GM06990 (cell line): ENCODE results near the gene CCDC12.

Experiments
- DNase-seq: peaks from one replicate; pipeline ENCODE4 v3.0.0-alpha.2; 2011; ENCODE audit not compliant: insufficient read length; ENCODE audit errors: extremely low read depth
- H3K27me3 ChIP-seq: replicated peaks from 2 replicates; pipeline ENCODE4 v1.6.0; 2011; ENCODE audit warnings: low read length; ENCODE audit not compliant: control insufficient read depth, insufficient read depth
- H3K36me3 ChIP-seq: 2 replicates; pipeline ENCODE4 v1.5.1; 2011; ENCODE audit warnings: low read length; ENCODE audit not compliant: control insufficient read depth, insufficient read depth
- H3K4me3 ChIP-seq: replicated peaks from 2 replicates; pipeline ENCODE4 v1.5.1; 2011; ENCODE audit warnings: low read depth, mild to moderate bottlenecking, control low read depth, low read length
- CTCF ChIP-seq: IDR thresholded peaks from 2 replicates; pipeline ENCODE4 v1.5.1; 2011; ENCODE audit warnings: low read length, control low read depth, mild to moderate bottlenecking, inconsistent platforms; ENCODE audit not compliant: insufficient read depth, poor library complexity, severe bottlenecking

Gene CCDC12

GRCh38 chr3:47013231-47013630, 36.7 kb upstream of the CCDC12 start:
- H3K27me3 ChIP-seq: no peaks in the 10 kb centered on the region
- H3K36me3 ChIP-seq: peaks cover 26% of the 10 kb centered on the region
- no peak for DNase-seq
- no peak for TF ChIP-seq CTCF
- no peak overlapping the region for H3K4me3 ChIP-seq

- no peak for DNase-seq
- Histone ChIP-seq H3K36me3 (peaks cover 28% of the 10 kb centered on the region), H3K27me3 (no peaks in the 10 kb centered on the region), H3K4me3 (no peak overlapping the region)
- TF ChIP-seq CTCF: no peak
These were observed 36.0 kb upstream of the CCDC12 start for GRCh38 chr3:47012342-47013230.

GRCh38 chr3:47011371-47011770, 34.8 kb upstream of the CCDC12 start:
- Histone ChIP-seq H3K36me3 (peaks cover 29% of the 10 kb centered on the region), H3K27me3 (no peaks in the 10 kb centered on the region), H3K4me3 (no peak overlapping the region)
- no peak for TF ChIP-seq CTCF
- DNase-seq: no peak

- no peak for TF ChIP-seq CTCF
- Histone ChIP-seq H3K36me3 (peaks cover 29% of the 10 kb centered on the region), H3K27me3 (no peaks in the 10 kb centered on the region), H3K4me3 (no peak overlapping the region)
- no peak for DNase-seq
These were observed 34.4 kb upstream of the CCDC12 start for GRCh38 chr3:47010910-47011309.

GRCh38 chr3:47010111-47010712, 33.7 kb upstream of the CCDC12 start:
- H3K27me3 ChIP-seq: no peaks in the 10 kb centered on the region
- peaks cover 33% of the 10 kb centered on the region for H3K36me3 ChIP-seq
- no peak for DNase-seq
- H3K4me3 ChIP-seq: no peak overlapping the region
- TF ChIP-seq CTCF: no peak
